MM.1S (cell line): Measurements from ENCODE around the gene MRAS.

Source experiments
- CTCF ChIP-seq: fragments of 300-600 bp; sonication (generic); IDR thresholded peaks from 2 replicates; pipeline ENCODE4 v1.5.1; 2016; ENCODE audit warnings: antibody characterized with exemption, low read length, mixed read lengths
- EZH2 ChIP-seq: fragments of 300-600 bp; sonication (generic); optimal IDR thresholded peaks from 2 replicates; pipeline ENCODE3; 2017; ENCODE audit warnings: low read depth, mild to moderate bottlenecking, antibody characterized with exemption, low read length, mixed read lengths
- EZH2phosphoT487 ChIP-seq: fragments of 300-600 bp; sonication (generic); IDR thresholded peaks from 2 replicates; pipeline ENCODE4 v1.6.1; 2018; ENCODE audit warnings: antibody characterized with exemption, low read length

GRCh38 chr3:138441742-138442141 is 93.4 kb downstream of the MRAS start:
- TF ChIP-seq EZH2 (no peak), EZH2phosphoT487 (no peak), CTCF (no peak)
